Lung microvascular endothelial cell (primary cell): ENCODE results near the gene FBXW5. TPM values are rescaled to one million over a fixed set of nuclear protein-coding genes. Genes with fewer than 3 reads are reported as not detected.

Experiments
- DNase-seq, 2 donors: peaks; one replicate each; pipeline versions ENCODE4 v3.0.0 to v3.0.0-alpha.2; 2010; ENCODE audit warnings: low read depth in 2 of 2
- total RNA-seq: library from RNA; depleted of rRNA; stranded (reverse); fragments of >200 nt; gene quantifications from 2 replicates; pipeline ENCODE4 v1.2.1, GENCODE V29; 2014

Gene FBXW5
- total RNA-seq, 1 donor from 2014 or later, result 192 TPM

DNA sequence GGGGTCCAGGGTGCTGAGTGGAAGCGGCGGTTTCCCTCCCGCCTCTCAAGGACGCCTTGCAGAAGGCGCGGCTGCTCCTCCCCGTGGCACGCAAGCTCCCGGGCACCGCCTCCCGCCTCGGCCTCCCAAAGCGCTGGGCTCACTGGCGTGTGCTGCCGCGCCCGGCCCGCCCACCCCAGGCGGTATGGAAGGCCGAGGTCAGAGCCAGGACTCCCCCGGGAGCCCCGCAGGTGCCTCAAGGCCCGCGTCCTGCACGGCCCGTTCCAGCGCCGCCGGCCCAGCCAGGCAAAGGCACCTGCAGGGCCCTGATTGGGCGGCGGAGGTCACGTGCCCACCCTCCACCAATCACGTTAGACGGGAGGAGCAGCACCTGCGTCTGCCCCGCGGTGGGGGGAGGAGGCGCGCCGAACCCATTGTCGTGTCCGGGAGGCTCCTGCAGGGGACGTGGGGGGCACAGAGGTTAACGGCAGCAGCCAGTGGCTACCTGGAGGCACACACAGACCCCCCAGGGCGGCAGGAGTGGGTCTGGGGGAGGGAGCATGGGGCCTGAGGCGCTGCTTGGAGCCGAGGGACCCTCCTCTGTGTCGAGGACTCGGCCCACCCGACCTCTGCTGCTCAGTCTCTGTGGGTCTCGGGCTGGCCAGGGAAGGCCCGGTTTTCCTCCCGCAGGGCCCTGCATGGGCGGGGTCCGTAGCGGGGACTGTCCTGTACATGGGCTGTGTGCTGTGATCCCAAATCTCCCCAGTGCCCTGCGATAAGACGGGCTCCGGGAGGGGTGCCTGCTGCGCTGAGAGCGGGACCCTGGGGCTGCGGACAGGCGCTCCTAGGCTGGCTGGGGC lies 5.5 kb upstream of the FBXW5 start:
- peak; percentile 83 to 95 for DNase-seq

DNA sequence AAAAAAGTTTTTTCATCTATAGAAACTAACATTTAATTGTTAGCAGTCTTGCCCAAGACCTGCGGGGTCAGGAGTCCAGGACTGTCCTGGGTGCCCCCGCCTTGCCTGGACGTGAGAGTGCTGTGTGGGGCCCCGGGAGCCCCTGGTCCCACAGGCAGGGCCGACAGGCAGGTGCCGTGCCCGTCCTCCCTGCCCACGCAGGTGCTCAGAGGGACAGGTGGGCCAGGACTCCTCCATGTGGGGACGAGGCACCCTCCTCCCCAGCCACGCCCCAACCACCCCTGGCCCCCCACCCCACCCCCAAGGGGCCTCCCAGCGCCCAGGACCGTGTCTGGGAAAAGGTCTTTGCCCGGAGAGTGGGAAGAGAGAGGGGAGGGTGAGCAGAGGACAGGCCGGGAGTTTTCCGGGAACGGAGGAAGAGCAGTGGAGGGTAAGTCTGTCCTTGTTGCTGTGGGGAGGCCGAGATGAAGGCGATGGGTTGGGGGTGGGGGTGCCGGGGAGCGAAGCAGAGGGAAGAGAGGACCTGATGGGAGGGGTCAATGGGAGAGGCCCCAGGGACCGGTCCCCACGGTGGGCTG lies 4.8 kb upstream of the FBXW5 start:
- no peak for DNase-seq

DNA sequence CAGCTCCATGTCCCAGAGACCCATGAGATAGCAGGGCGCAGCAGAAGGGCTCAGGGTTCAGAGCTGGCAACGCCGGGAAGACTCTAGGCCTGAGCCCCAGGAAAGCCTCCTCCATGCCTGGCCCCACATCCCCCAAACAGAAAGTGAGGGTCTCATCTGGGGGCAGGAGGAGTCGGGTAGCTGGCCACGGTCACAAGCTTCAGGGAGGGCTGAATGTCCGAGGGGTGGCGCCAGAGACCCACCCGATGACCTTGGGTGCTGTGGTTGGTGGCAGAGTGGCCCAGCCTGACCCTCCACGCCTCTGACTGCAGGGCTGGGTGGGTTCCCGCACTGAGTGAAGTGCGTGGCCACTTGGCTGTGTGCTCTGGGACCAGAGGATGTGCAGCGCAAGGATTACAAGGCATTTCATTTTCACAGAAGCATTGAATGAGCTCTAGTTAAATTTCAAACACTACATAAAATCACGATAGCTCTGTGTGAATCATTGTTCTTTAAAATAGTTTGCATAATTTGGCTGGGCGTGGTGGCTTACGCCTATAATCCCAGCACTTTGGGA lies 3.5 kb upstream of the FBXW5 start:
- DNase-seq, result peak; percentile 43 to 68

DNA sequence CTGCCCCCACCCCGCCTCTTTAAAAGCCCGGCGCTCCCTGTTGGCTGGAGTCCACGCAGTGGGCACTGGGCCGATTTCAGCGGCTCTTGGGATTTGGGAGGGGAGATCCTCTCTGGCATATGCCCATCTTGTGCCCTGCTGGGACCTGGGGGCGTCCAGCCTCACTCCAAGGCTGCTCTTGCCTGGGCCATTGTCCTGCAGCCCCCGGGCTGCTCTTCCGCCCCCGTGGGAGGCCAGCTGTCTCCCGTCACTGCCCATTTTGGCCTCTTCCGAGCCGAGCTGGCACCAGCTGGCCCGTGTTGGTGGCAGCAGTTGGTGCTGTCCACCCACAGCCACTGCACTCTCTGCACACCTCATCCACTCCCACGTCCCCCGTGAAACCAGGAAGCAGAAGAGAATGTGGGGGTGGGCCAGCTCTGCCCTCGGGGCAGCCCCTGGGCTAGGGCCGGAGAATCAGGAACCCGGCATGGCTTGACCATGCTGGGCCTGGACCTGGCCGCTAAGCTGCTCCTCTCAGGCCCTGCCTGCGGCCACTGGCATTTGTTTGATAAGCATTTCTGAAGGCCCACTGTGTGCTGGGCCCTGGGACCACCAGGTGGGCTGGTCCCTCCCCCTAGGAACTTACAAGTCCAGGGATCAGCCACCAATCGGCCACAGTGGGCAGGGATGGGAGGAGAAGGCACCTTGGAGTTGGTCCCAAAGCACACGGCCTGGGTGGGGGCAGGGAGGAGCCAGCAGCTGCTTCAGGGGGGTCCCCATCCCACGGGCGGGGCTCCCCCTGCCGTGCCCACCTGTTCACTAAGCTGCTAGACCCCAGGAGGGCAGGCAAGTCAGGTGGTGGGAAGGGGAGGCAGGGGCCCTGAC lies 2.7 kb upstream of the FBXW5 start:
- no peak for DNase-seq

DNA sequence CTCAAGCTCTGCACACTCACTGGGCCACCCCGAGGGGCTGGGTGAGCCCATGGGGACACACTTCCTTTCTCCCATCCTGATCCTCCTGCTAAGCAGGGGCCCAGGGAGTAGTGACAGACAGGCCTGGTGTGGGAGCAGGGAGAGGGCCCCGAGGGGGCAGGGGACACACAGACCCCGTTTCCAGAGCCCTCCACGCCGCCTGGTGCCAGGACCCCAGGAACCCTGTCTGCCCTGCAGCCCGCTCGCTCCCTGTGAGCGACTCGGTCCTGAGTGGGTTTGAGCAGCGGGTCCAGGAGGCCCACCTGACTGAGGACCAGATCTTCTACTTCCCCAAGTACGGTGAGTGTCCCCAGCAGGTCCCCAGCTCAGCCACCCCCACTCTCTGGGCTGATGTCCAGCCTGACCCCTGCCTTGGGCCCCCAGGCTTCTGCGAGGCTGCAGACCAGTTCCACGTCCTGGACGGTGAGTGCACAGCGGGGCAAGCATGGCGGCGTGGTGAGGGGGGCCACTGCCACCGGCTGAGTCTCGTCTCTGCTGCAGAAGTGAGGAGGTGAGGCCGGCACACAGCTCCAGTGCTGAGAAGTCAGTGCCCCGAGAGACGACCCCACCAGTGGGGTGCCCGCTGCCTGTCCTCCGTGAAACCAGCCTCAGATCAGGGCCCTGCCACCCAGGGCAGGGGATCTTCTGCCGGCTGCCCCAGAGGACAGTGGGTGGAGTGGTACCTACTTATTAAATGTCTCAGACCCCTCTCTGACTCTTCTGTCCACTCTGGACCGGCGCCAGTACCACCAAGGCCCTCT lies 1.9 kb upstream of the FBXW5 start:
- DNase-seq, result no peak

DNA sequence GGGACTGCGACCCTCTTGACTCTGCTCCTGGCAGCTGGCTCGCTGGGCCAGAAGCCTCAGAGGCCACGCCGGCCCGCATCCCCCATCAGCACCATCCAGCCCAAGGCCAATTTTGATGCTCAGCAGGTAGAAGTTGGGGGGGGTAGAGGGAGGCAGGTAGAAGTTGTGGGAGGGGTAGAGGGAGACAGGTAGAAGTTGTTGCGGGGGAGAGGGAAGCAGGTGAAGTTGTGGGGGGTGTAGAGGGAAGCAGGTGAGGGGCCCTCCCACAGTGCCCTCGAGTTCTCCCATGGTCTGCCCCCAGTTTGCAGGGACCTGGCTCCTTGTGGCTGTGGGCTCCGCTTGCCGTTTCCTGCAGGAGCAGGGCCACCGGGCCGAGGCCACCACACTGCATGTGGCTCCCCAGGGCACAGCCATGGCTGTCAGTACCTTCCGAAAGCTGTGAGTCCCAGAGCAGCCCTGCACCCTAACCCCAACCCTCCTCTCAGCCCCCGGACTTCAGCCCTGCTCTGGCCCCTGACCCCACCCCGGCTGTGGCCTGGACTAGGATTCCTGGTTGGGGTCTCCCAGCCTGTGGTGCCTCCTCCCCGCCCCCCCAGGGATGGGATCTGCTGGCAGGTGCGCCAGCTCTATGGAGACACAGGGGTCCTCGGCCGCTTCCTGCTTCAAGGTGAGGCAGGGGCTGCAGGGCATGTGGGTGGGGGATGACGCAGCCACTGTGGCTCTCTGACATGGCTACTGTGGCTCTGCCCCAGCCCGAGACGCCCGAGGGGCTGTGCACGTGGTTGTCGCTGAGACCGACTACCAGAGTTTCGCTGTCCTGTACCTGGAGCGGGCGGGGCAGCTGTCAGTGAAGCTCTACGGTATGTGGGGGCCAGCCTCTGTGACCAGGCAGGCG lies 1.0 kb upstream of the FBXW5 start:
- DNase-seq, result no peak

DNA sequence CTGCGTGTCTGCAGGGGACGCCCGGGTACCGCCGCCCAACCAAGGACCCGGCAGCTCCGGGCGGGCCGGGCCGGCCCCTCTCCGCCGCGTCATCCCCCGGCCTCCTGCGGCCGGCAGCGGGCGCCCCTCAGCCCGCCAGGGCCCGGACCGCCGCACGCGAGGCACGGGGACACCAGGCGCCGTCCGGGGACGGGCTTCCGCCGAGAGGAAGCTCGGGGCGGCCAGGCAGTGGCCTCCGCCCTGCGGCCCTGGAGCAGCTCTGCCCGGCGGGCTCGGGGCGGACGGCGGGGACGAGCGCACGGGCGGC lies 373 bp downstream of the FBXW5 start:
- peak; percentile 78 to 88 for DNase-seq

DNA sequence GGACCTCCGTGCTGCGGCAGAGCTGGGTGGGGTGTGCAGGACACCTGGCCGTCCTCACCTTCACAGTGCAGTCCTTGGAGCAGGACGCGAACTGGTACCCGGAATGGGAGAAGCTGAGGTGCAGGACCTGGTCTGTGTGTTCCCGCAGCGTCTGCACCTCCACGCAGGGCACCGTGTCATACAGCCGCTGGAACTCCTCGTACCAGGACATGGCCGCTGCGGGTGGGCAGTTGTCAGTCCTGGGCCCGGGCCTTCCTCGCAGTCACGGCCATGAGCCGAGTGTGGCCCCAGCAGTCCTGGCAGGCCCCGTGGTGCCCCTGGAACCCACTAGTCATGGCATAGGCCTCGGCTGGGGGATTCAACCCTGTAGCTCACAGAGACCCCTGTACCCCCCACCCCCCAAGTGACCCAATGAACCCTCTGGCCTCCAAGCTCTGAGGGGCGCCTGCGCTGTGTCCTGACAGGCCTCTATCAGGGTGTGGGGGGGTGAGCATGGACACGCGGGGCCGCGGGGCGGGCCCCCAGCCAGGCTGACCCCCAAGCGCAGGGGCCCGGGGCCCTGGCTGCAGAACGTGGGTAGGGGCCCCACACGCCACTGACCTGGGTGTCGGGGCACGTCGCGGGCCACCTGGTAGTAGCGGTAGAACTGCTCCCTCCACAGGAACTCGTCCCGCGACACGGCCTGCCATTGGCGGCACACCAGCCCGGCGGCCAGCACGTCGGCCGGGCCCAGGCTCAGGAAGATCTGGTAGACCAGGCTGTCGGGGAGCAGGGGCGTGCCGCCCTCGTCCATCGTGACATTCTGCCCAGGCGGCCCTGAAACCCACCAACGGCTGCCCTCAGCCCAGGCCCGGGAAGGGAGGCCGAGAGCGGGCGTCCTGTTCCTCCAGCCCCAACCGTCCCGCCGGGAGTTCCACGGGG lies 987 bp downstream of the FBXW5 start:
- peak; percentile 63 to 65 for DNase-seq

DNA sequence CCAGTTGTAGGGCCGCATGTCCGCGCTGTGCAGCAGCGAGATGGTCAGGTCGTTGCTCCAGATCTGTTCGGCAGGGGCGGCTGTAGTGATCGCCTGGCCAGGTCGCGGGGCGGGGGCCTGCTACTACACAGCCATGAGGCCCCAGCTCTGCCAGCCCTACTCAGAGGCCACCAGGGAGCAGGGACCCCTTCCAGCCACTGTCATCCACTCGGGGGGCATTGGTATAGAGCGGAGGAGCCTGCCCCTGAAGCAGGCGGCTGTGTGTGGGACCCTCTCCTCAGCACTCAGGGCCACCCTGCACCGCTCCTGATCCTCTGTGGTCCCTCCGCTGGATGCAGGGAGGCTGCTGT lies 1.7 kb downstream of the FBXW5 start:
- DNase-seq, result no peak

DNA sequence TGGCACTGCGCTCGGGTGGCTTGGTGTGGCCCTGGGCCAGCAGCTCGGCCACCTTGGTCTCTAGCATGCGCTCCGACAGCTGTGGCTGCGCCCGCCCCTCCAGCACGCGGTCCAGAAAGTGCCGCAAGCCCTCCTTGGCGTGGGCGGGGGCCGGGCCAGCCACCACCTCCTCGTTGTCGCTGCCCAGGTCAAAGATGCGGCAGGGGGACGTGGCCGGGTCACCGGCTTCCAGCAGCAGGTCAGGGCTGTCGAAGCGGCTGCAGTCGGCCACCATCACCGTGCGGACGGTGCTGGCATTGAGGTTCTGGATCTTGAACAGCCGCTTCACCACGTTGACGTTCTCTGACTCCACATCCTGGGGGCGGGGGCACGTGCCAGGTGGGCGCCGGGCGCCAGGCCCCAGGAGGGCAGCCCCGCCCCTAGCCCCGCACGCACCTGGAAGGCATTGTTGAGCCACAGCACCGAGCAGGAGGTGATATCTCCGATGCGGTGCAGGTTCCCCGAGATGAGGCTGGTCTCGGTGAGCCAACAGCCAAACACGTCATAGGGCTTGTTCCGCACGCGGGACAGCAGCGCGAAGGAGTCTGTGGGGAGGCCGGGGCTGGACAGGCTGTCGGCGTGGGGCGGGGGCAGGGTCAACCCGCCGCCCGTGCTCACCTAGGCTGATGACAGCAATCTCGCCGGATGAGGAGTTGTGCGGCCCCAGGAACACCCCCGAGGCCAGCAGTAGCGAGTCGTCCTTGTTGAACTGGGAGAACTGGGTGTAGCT lies 2.2 kb downstream of the FBXW5 start:
- no peak for DNase-seq

DNA sequence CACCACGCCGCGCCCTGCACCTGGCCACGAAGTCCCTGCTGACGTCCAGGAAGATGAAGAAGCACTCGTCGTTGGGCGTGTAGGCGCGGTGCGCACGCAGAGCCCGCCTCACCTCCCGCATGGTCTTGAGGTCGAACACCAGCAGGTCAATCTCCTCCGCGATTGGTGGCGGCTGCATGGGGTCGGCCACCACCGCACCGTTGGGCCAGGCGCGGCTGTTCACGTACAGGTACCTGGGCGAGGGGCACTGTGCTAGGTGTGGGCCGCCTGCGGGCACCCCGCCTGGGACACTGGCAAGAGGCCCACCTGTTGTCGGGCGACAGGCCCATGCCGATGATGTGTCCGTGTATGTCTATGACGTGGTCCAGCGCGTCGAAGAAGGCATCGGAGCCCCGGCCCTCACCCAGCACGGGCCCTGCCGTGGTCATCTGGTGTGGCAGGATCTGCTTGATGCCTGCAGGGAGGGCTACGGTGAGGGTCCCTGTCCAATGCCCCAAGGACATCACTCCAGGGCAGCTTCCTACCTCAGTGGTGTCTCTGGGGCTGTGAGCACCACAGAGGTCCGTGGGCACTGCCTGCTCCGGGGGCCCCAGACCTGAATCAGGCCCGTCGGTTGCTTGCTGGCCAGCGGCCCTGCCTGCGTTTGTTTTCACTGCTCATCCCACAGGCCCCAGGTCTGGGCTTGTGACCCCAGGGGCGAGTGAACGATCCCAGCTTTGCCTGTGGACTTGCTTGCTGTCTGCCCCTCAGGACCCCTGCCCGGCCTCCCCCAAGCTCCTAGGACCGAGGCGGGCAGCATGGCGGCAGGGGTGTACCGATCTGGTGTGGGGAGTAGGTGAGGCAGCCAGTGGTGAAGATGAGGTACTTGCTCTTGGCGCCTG lies 3.1 kb downstream of the FBXW5 start:
- no peak for DNase-seq

DNA sequence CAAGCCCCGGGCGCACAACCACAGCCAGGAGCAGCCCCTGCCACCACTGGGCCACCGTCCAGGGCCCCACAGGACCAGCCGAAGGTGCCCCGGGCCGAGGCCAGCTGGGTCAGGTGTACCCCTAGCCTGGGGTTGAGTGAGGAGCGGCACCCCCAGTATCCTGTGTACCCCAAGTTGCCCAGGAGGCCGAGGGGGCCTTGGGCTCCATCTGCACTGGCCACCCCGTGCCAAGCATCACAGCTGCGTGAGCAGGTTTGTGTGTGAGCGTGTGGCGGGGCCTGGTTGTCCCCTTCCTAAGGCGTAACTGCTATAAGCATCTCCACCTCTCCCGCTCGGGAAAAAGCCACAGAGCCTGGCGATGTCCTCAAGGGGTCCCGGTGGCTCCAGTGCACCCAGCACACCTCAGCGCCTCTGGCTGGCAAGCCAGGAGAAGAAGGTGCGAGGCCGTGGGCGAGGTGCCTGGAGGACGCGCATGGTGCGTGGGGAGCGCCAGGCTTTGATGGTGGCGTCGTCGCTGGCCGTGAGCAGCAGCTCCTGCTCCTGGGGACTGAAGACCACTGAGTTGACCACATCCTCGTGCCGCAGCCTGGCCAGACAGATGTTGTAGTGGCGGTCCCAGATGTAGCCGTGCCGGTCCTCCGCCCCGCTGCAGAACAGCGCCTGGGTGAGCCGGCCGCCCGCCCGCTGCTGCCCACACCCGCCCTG lies 3.9 kb downstream of the FBXW5 start:
- DNase-seq, result no peak

DNA sequence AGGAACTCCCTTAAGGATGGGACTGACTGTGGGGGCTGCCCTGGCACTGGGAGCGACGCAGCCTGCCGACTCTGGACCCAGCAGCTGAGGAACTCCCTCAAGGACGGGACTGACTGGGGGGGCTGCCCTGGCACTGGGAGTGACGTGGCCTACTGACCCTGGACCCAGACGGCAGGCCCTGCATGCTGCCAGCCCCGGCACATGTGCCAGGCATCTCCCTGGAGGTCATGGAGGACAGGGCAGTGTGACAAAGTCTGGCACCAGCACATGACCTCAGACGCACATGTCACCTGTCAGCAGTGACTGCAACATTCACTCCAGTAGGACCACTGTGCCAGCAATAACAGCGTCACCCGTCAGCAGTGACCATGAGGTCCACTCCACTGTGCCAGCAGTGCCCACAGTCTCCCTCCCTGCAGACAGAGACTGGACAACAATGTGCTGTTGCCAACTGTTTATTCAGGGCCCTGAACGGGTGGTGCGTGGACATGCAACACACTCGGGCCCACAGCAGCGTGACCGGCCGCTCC lies 4.5 kb downstream of the FBXW5 start:
- DNase-seq, result no peak

DNA sequence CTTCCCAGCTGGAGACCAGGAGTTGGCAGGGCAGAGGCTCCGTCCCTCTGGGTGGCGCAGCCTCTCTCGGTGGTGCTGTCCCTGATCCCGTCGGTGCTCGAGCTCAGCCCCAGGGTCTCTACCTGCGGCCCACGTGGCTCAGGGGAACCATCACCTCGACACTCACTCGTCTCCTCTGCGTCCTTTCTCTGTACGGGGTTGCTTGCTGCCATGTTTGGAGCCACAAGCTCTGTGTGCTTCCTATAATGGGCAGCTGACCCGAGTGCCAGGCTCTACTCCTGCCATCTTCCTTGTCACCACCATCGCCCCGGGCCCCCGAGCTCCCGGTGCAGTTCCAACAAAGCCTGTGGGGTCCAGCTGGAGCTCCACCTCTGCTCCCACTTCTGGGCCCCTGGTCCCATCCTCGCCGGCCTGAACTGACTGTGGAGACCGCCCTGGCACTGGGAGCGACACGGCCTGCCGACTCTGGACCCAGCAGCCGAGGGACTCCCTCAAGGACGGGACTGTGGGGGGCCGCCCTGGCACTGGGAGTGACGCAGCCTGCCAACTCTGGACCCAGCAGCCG lies 5.0 kb downstream of the FBXW5 start:
- no peak for DNase-seq

DNA sequence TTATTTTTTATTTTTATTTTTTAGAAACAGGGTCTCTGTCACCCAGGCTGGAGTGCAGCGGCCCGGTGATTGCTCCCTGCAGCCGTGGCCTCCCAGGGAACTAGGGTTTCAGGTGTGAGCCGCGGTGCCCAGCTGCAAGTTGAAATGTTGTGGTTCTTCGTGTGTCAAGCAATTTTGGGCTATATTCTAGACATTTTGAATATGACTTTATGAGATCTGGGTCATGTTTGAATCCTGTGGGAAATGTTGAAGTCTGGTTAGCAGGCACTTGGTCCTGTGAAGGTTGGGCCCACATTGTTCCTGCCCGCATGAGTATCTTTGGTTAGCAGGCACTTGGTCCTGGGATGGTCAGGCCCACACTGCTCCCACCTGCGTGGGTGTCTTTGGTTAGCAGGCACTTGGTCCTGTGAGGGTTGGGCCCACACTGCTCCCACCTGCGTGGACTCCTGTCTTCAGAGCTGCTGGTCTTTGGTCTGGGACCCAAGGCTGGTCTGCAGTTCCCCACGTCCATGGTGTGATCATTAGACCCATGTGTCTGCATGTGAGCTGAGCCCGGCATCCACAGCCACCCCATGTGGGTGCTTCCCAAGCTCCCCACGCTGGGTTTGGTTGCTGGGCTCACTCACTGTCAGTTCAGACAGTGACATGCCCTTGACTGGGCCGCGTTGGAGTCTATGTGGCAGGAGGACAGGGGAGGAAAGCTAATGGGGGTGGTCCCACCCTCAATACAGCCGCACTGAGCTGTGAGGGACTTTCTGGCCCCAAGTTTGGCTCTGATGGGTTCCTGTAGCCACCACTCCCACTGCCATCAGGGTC lies 7.1 kb downstream of the FBXW5 start:
- DNase-seq, result no peak
